HL-60 (cell line): ENCODE results near the gene MARCO.

Experiments
- DNase-seq, 2 experiments: peaks; one replicate each; pipeline ENCODE4 v3.0.0-alpha.2; 2010 to 2020; ENCODE audit warnings: low read depth in 1 of 2, low spot score in 1 of 2
- H3K27ac ChIP-seq: fragments of 250-450 bp; sonication (Bioruptor Pico); replicated peaks from 2 replicates; pipeline ENCODE4 v1.5.1; 2020; ENCODE audit warnings: mild to moderate bottlenecking, moderate library complexity
- H3K27me3 ChIP-seq: fragments of 250-450 bp; sonication (Bioruptor Pico); 2 replicates; pipeline ENCODE4 v1.5.1; 2021; ENCODE audit warnings: mild to moderate bottlenecking, moderate library complexity; ENCODE audit not compliant: insufficient read depth, poor library complexity, severe bottlenecking
- H3K4me3 ChIP-seq: replicated peaks from 2 replicates; pipeline ENCODE4 v1.5.1; 2011; ENCODE audit warnings: mild to moderate bottlenecking, control low read depth, low read length; ENCODE audit not compliant: insufficient read depth
- CTCF ChIP-seq: IDR thresholded peaks from one replicate; pipeline ENCODE4 v1.5.1; 2011; ENCODE audit warnings: low read length, control low read depth, inconsistent platforms; ENCODE audit not compliant: insufficient read depth
- GABPA ChIP-seq: IDR thresholded peaks from 2 replicates; pipeline ENCODE4 v1.6.1; 2012; ENCODE audit warnings: low read depth
- POLR2AphosphoS5 ChIP-seq: IDR thresholded peaks from 2 replicates; pipeline ENCODE4 v1.6.1; 2012; ENCODE audit warnings: low read depth
- SPI1 ChIP-seq: IDR thresholded peaks from 2 replicates; pipeline ENCODE4 v1.6.1; 2012; ENCODE audit warnings: low read depth, mild to moderate bottlenecking, borderline replicate concordance
- TF ChIP-seq, protein P1 (sequence below): IDR thresholded peaks from 2 replicates; pipeline ENCODE4 v1.6.1; 2012; ENCODE audit warnings: low read depth; ENCODE audit not compliant: insufficient replicate concordance

MARCO gene

GRCh38 chr2:118973542-118973951 is 31.6 kb downstream of the MARCO start:
- no peaks in the 10 kb centered on the region for H3K27me3 ChIP-seq
- H3K4me3 ChIP-seq = no peak overlapping the region
- DNase-seq = peak in 1 of 2 experiments; percentile 70

DNA sequence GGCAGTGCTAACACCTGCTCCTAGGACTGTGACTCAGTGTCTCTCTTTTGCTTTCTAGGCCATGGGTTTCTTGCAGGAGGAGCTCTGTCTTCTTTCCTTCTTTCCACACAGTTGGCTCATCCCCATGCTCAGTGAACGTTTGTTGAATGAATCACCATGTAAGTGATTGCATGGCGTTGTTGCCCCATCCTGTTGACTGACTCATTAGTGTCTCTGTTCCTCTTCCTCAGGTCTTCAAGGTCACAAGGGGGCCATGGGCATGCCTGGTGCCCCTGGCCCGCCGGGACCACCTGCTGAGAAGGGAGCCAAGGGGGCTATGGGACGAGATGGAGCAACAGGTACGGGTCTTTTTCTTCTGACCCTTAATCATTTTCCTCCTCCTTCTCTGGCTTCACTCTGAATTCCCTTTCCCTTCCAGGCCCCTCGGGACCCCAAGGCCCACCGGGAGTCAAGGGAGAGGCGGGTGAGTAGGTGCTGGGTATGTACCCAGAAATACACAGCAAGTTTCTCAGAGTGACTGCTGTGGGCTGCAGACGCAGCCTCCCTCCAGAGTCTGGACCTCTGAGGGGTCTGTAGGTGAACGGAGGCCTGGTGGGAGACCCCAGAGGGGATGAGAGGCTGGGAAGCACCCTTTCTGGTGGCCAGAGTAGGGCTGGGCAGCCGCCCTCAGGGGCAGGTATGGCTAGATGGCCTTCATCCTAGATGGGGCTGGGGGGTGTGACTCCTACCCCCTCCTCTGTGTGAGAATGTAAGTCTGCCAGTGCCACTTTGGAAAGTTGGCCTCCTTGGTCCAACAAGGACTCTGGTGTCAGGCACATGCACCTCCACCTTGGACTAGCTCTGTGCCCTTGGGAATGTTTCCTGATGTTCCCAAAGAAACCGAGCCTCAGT is 32.4 kb downstream of the MARCO start:
- TF ChIP-seq POLR2AphosphoS5 = no peak
- TF ChIP-seq, protein P1, sequence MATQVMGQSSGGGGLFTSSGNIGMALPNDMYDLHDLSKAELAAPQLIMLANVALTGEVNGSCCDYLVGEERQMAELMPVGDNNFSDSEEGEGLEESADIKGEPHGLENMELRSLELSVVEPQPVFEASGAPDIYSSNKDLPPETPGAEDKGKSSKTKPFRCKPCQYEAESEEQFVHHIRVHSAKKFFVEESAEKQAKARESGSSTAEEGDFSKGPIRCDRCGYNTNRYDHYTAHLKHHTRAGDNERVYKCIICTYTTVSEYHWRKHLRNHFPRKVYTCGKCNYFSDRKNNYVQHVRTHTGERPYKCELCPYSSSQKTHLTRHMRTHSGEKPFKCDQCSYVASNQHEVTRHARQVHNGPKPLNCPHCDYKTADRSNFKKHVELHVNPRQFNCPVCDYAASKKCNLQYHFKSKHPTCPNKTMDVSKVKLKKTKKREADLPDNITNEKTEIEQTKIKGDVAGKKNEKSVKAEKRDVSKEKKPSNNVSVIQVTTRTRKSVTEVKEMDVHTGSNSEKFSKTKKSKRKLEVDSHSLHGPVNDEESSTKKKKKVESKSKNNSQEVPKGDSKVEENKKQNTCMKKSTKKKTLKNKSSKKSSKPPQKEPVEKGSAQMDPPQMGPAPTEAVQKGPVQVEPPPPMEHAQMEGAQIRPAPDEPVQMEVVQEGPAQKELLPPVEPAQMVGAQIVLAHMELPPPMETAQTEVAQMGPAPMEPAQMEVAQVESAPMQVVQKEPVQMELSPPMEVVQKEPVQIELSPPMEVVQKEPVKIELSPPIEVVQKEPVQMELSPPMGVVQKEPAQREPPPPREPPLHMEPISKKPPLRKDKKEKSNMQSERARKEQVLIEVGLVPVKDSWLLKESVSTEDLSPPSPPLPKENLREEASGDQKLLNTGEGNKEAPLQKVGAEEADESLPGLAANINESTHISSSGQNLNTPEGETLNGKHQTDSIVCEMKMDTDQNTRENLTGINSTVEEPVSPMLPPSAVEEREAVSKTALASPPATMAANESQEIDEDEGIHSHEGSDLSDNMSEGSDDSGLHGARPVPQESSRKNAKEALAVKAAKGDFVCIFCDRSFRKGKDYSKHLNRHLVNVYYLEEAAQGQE = no peak
- TF ChIP-seq GABPA = no peak
- TF ChIP-seq CTCF = no peak
- TF ChIP-seq SPI1 = no peak
- DNase-seq = peak; percentile 78 to 85
- H3K27ac ChIP-seq = peak overlapping the region; percentile 27
- no peaks in the 10 kb centered on the region for H3K27me3 ChIP-seq
- H3K4me3 ChIP-seq = no peak overlapping the region

More at GRCh38 chr2:118973542-118973951, 31.6 kb downstream of the MARCO start:
- TF ChIP-seq, protein P1 = no peak
- no peak for TF ChIP-seq GABPA
- no peak for TF ChIP-seq SPI1
- no peak for TF ChIP-seq CTCF
- no peak for TF ChIP-seq POLR2AphosphoS5
- peak overlapping the region; percentile 19; the same call in 1 of the 2 replicates for H3K27ac ChIP-seq

DNA sequence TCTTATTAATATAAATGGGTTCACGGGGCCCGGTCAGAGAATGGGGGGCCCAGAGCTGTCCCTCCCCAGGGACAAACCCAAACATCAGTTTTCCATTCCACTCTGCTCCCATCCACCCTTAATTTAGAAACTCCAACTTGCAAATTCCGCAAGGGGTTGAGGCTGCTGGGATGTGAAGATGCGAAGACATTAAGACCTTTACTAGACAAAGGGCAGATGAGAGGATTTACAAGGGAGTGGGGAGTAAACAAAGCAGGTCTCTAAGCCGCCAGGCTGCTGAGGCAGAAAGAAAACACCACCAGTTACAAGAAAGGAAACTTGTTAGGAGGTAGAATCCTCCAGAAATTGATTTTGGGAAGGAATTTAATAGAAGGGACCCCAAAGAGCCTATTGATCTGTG is 33.1 kb downstream of the MARCO start:
- Histone ChIP-seq H3K27me3 (no peaks in the 10 kb centered on the region), H3K27ac (no peak overlapping the region), H3K4me3 (no peak overlapping the region)
- TF ChIP-seq, protein P1 = no peak
- TF ChIP-seq CTCF = no peak
- no peak for TF ChIP-seq SPI1
- TF ChIP-seq POLR2AphosphoS5 = no peak
- TF ChIP-seq GABPA = no peak
- no peak for DNase-seq
